Liver (tissue), 9 donors: ENCODE data around the gene THOC5. TPM values are rescaled to one million over a fixed set of nuclear protein-coding genes. Genes with fewer than 3 reads are reported as not detected.

Experiments used
- DNase-seq: peaks from one replicate; pipeline ENCODE4 v3.0.0-alpha.2; 2017; ENCODE audit warnings: low spot score
- H3K27ac ChIP-seq, 2 donors: one replicate each; pipeline ENCODE4 v1.7.0; 2013; ENCODE audit warnings: inconsistent platforms in 2 of 2, low read length in 2 of 2, control low read depth in 1 of 2, low read depth in 1 of 2, mild to moderate bottlenecking in 1 of 2
- H3K27me3 ChIP-seq, 4 donors: one replicate each; pipeline versions ENCODE4 v1.6.1 to v1.7.0; 2013; ENCODE audit warnings: low read length in 3 of 4, inconsistent platforms in 1 of 4, mild to moderate bottlenecking in 1 of 4, moderate library complexity in 1 of 4; ENCODE audit not compliant: control insufficient read depth in 4 of 4, insufficient read depth in 4 of 4
- H3K36me3 ChIP-seq, 4 donors: one replicate each; pipeline versions ENCODE4 v1.6.1 to v1.7.0; 2013; ENCODE audit warnings: low read length in 3 of 4, mild to moderate bottlenecking in 3 of 4, low read depth in 1 of 4, moderate library complexity in 1 of 4; ENCODE audit not compliant: control insufficient read depth in 4 of 4, insufficient read depth in 3 of 4
- H3K4me1 ChIP-seq, 4 donors: one replicate each; pipeline versions ENCODE4 v1.6.1 to v1.7.0; 2013; ENCODE audit warnings: low read length in 3 of 4, mild to moderate bottlenecking in 3 of 4, moderate library complexity in 1 of 4; ENCODE audit not compliant: control insufficient read depth in 4 of 4, insufficient read depth in 4 of 4
- H3K4me3 ChIP-seq, 3 donors: one replicate each; pipeline versions ENCODE4 v1.6.1 to v1.7.0; 2013; ENCODE audit warnings: low read length in 3 of 3, control low read depth in 1 of 3, low read depth in 1 of 3, mild to moderate bottlenecking in 1 of 3
- H3K9ac ChIP-seq, 2 donors: one replicate each; pipeline ENCODE4 v1.7.0; 2013; ENCODE audit warnings: low read length in 2 of 2, mild to moderate bottlenecking in 2 of 2, moderate library complexity in 2 of 2, control low read depth in 1 of 2, low read depth in 1 of 2
- H3K9me3 ChIP-seq, 4 donors: one replicate each; pipeline versions ENCODE4 v1.6.1 to v1.7.0; 2013; ENCODE audit warnings: low read length in 3 of 4; ENCODE audit not compliant: control insufficient read depth in 4 of 4
- ATF3 ChIP-seq: IDR thresholded peaks from 2 replicates; pipeline ENCODE4 v1.6.1; 2016; ENCODE audit warnings: antibody characterized with exemption
- EGR1 ChIP-seq, 2 donors: IDR thresholded peaks; 2 replicates each; pipeline ENCODE4 v1.6.1; 2016 to 2018; ENCODE audit warnings: antibody characterized with exemption in 2 of 2, low read depth in 2 of 2
- FOXA2 ChIP-seq: IDR thresholded peaks from 2 replicates; pipeline ENCODE4 v1.6.1; 2016; ENCODE audit warnings: antibody characterized with exemption
- GABPA ChIP-seq, 2 donors: IDR thresholded peaks in 1 of 2; conservative IDR thresholded peaks in 1 of 2; 2 replicates each; pipeline ENCODE4 v1.6.1; 2016; ENCODE audit warnings: antibody characterized with exemption in 2 of 2, mild to moderate bottlenecking in 1 of 2, moderate library complexity in 1 of 2
- HNF4A ChIP-seq, 2 donors: conservative IDR thresholded peaks; 2 replicates each; pipeline ENCODE4 v1.6.1; 2016; ENCODE audit warnings: antibody characterized with exemption in 2 of 2, mild to moderate bottlenecking in 2 of 2
- HNF4G ChIP-seq: IDR thresholded peaks from 2 replicates; pipeline ENCODE4 v1.6.1; 2016; ENCODE audit warnings: antibody characterized with exemption
- JUND ChIP-seq, 2 donors: IDR thresholded peaks; 2 replicates each; pipeline ENCODE4 v1.6.1; 2016; ENCODE audit warnings: antibody characterized with exemption in 2 of 2
- MAX ChIP-seq: IDR thresholded peaks from 2 replicates; pipeline ENCODE4 v1.6.1; 2016; ENCODE audit warnings: antibody characterized with exemption
- NR2F2 ChIP-seq: IDR thresholded peaks from 2 replicates; pipeline ENCODE4 v1.6.1; 2016; ENCODE audit warnings: antibody characterized with exemption
- REST ChIP-seq: IDR thresholded peaks from 2 replicates; pipeline ENCODE4 v1.6.1; 2016; ENCODE audit warnings: antibody characterized with exemption, mild to moderate bottlenecking
- YY1 ChIP-seq: IDR thresholded peaks from 2 replicates; pipeline ENCODE4 v1.6.1; 2016; ENCODE audit warnings: antibody characterized with exemption, mild to moderate bottlenecking
- WGBS: extraction: QIAGEN DNeasy Blood & Tissue Kit; methylation state at CpG from one replicate; pipeline ENCODE4 v1.1.7; 2013; 5-methylcytosine and 5-hydroxymethylcytosine counted together
- polyA plus RNA-seq, 2 donors: library from polyadenylated mRNA; stranded (reverse) in 1 of 2; unstranded in 1 of 2; fragments of 200-250 nt in 1 of 2; fragments of >200 nt in 1 of 2; fragmentation: Nextera tagmentation in 1 of 2; extraction: Ambion mirVana in 1 of 2; gene quantifications; one replicate each; pipeline versions ENCODE4 v1.2.1 to v1.2.3, GENCODE V29; 2013 to 2015
- total RNA-seq, 2 donors: library from RNA; depleted of rRNA; stranded (reverse); fragments of >200 nt; gene quantifications; one replicate each; pipeline ENCODE4 v1.2.3, GENCODE V29; 2014
- TF ChIP-seq, protein P1 (sequence below): fragments of 150-350 bp; IDR thresholded peaks from 2 replicates; pipeline ENCODE4 v1.5.1; 2017; ENCODE audit warnings: improper control_type of control experiment, low read depth, low read length; ENCODE audit not compliant: missing input control
- TF ChIP-seq, protein P2 (sequence below): IDR thresholded peaks from 2 replicates; pipeline ENCODE4 v1.6.1; 2016; ENCODE audit warnings: antibody characterized with exemption
- donor health status: healthy.
- donor health status: healthy.
- donor health status: healthy.
- donor health status: healthy.
- donor health status: healthy.

Gene THOC5
- total and polyA plus RNA-seq, 4 donors: 7.4 to 25.1 (median 14.5) TPM

GRCh38 chr22:29482726-29483125 is 70.8 kb downstream of the THOC5 start:
- Histone ChIP-seq H3K4me1 (peaks cover 9 to 18% (median 13%) of the 10 kb centered on the region in 4 donors), H3K27ac (no peak overlapping the region), H3K9ac (no peak overlapping the region), H3K9me3 (peaks cover 0 to 2% (median 0%) of the 10 kb centered on the region in 4 donors), H3K27me3 (peaks cover 0 to 8% (median 3%) of the 10 kb centered on the region in 4 donors), H3K36me3 (no peaks in the 10 kb centered on the region), H3K4me3 (no peak overlapping the region)
- no peak for DNase-seq
- WGBS: 90% methylated on average over 7 of the region's 7 CpGs
- no peak for TF ChIP-seq HNF4G
- TF ChIP-seq JUND (IDR thresholded peaks at IDR 0.05): no peak

DNA sequence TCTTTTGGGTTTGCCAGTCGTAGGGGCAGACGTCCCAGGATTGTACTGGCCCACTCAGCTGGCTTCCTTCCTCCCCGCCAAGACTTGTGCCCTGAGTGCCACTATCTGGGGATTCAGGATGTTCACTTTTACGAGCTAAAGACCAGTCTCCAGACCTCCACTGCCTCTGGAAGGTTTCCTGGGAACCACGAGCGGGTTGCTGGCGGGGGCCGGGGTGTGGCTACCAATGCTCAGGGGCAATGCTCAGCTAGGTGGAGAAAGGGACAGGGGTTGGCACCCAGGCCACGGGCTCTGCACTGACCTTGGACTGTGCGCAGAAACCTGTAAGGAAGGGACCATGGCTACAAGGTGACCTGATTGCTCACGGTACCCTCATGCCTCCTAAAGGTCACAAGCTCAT is 71.3 kb downstream of the THOC5 start:
- Histone ChIP-seq H3K36me3 (no peaks in the 10 kb centered on the region), H3K4me1 (peaks cover 9 to 18% (median 13%) of the 10 kb centered on the region in 4 donors), H3K4me3 (no peak overlapping the region), H3K9ac (no peak overlapping the region), H3K9me3 (peaks cover 0 to 2% (median 0%) of the 10 kb centered on the region in 4 donors), H3K27me3 (peaks cover 0 to 8% (median 3%) of the 10 kb centered on the region in 4 donors), H3K27ac (no peak overlapping the region)
- no peak for DNase-seq
- no peak for TF ChIP-seq YY1
- no peak for TF ChIP-seq HNF4A (conservative IDR thresholded peaks at IDR 0.05)
- no peak for TF ChIP-seq GABPA (IDR thresholded peaks at IDR 0.05 in 1 of 2, conservative IDR thresholded peaks at IDR 0.05 in 1 of 2)
- no peak for TF ChIP-seq MAX
- TF ChIP-seq ATF3: no peak
- TF ChIP-seq EGR1 (IDR thresholded peaks at IDR 0.05; ENCODE audit: low read depth in 2 of 2): no peak
- TF ChIP-seq, protein P1, sequence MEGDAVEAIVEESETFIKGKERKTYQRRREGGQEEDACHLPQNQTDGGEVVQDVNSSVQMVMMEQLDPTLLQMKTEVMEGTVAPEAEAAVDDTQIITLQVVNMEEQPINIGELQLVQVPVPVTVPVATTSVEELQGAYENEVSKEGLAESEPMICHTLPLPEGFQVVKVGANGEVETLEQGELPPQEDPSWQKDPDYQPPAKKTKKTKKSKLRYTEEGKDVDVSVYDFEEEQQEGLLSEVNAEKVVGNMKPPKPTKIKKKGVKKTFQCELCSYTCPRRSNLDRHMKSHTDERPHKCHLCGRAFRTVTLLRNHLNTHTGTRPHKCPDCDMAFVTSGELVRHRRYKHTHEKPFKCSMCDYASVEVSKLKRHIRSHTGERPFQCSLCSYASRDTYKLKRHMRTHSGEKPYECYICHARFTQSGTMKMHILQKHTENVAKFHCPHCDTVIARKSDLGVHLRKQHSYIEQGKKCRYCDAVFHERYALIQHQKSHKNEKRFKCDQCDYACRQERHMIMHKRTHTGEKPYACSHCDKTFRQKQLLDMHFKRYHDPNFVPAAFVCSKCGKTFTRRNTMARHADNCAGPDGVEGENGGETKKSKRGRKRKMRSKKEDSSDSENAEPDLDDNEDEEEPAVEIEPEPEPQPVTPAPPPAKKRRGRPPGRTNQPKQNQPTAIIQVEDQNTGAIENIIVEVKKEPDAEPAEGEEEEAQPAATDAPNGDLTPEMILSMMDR: no peak
- TF ChIP-seq, protein P2, sequence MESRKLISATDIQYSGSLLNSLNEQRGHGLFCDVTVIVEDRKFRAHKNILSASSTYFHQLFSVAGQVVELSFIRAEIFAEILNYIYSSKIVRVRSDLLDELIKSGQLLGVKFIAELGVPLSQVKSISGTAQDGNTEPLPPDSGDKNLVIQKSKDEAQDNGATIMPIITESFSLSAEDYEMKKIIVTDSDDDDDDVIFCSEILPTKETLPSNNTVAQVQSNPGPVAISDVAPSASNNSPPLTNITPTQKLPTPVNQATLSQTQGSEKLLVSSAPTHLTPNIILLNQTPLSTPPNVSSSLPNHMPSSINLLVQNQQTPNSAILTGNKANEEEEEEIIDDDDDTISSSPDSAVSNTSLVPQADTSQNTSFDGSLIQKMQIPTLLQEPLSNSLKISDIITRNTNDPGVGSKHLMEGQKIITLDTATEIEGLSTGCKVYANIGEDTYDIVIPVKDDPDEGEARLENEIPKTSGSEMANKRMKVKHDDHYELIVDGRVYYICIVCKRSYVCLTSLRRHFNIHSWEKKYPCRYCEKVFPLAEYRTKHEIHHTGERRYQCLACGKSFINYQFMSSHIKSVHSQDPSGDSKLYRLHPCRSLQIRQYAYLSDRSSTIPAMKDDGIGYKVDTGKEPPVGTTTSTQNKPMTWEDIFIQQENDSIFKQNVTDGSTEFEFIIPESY: no peak
- no peak for TF ChIP-seq REST
- TF ChIP-seq FOXA2: no peak
- no peak for TF ChIP-seq NR2F2
- 81% methylated on average over 11 of the region's 11 CpGs for WGBS
